Cerebellar cortex (tissue), 1 donor: ENCODE data around the gene GRIK3.
"Not testable (repeated sequence)": the region's sequence is repeated elsewhere in the genome, so short reads cannot be mapped to it uniquely, and the experiment has no call there.

Experiments
- DNase-seq: peaks from one replicate; pipeline ENCODE4 v3.0.0-alpha.2; 2015; ENCODE audit warnings: low spot score

Gene GRIK3

DNA sequence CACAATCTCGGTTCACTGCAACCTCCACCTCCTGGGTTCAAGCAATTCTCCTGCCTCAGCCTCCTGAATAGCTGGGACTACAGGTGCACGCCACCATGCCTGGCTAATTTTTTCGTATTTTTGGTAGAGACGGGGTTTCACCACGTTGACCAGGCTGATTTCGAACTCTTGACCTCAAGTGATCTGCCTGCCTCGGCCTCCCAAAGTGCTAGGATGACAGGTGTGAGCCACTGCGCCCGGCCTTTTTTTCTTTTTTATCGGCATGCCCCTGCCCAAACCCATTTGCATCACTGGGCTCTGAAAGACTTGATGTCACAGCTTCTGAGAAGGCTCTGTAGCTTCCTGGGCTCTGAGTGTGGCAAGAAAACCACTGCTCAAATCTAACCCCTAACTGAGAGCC is 125.0 kb downstream of the GRIK3 start:
- DNase-seq: not testable (repeated sequence)

DNA sequence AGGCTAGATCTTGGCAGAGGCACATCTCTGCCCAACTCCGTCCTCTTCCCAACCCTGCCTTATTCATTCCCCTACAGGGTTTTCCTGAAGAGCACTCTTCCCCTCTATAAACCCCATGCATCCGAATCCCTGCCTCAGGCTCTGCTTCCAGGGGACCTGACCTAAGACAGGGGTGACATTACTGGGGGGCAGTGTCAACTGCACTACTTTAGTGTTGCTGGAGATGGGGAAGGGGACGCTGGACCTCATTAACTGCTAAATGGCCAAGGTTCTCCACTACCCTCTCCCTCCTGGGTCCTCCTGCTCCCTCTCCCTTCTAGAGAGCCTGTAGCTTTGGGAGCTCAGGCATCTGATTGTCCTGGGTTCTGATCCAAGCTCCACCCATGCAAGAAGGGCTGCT is 126.2 kb downstream of the GRIK3 start:
- DNase-seq: no peak

DNA sequence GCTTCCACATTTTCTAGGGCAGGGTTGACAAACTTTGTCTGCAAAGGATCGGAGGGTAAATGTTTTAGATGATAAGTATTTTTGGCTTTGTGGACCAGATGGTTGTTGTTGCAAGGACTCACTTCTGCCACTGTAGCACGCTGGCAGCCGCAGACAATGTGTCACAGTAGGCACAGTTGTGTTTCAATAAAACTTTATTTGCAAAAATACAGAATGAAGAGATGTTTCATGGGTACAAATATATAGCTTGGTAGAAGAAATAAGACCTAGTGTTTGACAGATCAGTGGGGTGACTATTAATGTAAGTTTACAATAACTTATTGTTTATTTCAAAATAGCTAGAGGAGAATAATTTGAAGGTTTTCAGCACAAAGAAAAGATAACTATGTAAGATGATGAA is 127.8 kb downstream of the GRIK3 start:
- no peak for DNase-seq

DNA sequence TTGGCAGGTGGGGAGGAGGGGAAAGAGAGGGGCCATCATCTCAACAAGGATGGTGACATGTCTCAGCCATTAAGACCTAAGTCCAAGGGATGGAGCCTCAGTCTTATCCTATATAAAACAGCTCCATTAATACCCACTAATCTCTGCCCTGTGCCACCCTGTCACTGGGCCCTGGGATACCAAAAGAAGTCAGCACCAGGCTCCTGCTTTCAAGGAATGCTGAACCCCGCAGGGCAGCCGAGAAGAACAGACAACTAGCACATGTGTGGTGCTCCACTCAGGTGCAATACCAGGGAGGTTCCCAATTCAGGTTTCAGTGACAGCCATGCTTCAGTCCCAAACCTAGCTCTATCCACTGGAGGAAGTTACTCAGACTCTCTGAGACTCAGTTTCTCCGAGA is 128.4 kb downstream of the GRIK3 start:
- DNase-seq: no peak

DNA sequence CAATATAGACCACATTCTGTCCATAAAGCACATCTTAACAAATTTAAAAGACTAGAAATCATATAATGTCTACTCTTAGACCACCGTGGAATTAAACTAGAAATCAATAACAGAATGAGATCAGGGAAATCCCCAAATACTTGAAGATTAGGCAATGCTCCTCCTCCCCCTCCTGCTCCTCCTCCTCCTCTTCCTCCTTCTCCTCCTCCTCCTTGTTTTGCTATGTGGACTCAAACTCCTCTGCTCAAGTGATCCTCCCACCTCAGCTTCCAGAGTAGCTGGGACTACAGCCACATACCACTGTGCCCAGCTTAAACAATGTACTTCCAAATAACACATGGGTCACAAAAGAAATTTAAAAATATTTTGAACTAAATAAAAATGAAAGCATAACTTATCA is 134.2 kb downstream of the GRIK3 start:
- no peak for DNase-seq

DNA sequence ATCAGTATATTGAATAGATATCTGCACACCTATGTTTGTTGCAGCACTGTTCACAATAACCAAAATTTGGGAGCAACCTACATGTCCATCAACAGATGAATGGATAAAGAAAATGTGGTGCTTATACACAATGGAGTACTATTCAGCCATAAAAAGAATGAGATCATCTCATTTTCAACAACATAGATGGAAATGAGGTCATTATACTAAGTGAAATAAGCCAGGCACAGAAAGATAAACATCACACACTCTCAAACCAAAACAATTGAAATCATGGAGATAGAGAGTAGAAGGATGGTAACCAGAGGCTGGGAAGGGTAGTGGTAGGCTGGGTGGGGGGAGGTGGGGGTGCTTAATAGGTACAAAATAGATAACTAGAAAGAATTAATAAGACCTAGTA is 136.5 kb downstream of the GRIK3 start:
- not testable (repeated sequence) for DNase-seq

DNA sequence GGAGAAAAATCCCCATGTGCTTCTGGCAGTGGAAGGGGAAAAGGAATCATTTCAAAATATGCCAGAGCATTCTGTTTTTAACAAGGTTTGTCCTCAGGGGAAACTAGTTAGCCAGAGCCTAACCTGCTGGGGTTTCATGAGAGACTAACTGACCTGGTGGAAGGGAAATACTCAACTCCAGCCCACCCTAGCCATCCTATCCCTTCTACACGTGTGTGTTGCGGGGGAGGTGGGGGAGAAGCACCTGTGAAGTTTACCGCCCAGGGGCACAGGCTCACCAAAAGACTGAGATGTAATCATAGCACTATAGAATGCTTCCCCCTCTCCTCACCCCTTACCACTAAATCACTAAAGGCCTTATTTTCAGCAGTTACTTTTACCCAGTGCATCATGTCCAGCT is 139.5 kb downstream of the GRIK3 start:
- DNase-seq: no peak

DNA sequence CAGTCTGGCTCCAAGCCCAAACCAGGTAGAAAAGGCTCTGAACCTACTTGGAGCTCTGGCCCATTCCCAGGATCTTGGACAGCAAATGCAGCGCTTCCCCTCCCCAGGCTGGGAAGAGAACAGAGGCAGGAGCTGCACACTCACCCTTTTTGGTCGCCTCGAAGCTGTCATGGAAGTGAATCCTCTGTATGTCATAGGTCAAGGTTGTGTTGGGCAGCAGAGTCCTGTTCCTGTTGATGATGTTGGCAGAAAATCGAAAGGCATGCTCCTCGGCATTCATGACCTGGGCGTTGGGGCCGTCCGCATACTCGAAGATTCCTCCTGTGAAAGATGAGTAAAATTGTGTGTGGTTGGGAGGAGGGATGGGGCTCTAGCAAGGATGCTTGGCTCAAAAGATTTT is 143.5 kb downstream of the GRIK3 start:
- no peak for DNase-seq

DNA sequence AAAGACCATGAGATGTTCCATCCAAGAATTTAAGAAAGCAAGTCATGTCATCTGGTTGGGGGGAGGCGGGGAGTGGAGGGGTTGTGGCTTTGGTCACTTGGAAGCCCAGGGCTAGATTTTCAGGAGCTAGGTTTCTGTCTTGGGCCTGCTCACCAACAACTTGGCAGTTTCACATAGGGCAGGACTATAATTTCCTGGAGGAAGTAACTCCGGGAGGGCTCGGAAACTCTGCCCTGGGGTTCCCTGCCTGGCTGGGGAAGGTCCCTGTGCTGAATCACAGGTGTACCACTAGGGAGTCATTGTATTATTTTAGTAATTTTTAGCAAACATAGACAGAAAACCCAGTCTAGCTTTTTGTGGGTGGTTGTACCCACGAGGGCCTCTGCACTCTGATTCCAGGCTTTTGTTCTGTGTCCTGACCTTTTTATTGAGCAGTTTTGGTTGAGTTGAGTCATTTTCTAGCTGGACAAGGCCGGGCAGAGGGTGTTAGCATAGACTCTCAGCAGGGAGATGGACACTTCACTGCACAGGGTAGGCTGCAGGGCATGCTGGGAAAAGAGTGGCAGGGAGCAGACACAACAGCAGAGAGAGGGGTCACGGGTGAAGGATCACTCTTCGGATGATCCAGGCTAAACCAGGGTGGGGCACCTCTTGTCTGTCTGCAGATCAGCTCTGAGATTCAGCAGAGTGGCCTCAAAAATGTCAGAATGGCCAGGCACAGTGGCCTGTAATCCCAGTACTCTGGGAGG is 144.7 kb downstream of the GRIK3 start:
- no peak for DNase-seq

DNA sequence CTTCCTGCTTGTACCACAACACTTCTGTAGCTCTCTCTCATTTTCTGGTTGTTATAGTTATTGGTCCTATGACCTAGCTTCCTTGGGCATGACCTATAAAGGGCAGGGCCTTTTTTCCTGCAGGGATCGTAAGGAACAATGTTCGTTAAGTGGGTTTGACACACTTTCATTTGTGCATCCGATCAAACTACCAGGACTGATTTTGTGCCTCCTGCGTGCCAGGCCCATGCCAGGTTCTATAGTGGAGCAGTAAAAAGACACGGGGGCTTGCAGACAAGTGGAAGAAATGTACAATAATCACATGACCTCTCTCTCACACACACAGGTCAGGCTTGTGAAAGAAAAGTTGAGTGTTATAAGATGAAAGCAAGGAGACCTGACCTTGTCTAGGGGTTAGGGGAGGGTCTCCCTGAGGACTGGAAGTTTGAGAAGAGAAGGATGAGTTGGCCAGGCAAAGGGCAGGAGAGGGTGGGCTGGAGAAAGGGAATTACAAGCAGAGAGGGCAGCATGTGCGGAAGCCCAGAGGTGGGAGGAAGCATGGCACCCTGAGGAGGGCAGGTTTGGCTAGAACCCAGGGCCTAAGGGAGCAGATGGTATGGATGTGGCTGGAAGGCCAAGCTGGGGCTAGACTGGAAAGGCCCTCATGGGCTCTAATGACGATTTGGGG is 145.4 kb downstream of the GRIK3 start:
- DNase-seq: no peak

DNA sequence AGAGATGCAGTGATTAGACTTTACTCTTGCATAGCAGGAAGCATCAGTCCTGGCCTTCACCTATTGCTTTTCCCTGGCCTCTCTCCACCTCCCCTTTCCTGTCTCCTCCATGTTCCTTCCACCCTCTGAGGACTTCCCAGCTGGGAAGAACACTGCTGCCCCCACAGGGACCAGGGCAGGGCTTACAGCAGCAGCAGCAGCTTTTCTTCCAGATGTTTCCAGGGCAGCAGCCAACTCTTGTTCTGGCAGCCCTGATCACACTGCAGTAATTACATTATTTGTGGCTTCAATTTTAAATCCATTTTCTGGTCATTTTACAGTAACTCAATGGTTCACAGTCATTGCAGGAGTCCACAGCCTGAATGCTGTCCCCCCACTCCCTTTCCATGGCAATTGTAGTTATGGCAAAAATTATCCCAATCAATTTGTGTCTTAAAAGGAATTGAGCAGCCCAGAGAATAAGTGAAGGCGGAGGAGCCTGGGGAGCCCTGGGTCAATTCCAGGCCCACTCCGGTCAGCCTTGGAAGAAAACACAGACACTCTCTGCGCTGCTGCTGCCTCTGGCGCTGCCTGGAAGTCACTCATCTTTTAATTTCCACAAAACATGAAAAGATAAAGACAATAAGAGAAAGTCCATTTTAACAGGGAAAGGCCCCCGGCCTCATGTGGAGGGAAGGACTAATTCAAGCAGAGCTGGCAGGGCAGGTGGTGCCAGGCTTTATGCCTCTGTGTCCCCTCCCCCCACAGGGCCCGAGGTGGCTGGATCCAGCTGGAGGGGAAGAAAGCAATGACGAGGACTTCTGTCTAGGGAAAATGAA is 148.6 kb downstream of the GRIK3 start:
- DNase-seq: no peak

DNA sequence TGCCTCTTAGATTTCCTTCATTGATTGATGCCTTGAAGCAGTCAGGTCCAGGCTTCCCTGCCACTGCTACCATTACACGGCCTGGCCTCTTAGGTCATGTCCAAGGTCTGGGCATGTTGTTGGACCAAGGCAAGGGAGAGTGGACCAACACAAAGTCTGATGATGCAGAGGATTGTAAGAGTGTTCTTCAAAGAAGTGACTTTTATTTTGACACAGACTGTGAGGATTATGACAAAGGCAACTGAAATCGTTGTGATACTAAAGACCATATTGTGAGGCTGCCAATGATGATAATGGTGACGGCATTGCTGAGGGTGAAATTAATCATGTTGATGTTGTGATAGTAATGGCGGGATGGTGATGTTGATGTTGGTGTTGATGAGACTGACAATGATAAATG is 149.5 kb downstream of the GRIK3 start:
- no peak for DNase-seq

DNA sequence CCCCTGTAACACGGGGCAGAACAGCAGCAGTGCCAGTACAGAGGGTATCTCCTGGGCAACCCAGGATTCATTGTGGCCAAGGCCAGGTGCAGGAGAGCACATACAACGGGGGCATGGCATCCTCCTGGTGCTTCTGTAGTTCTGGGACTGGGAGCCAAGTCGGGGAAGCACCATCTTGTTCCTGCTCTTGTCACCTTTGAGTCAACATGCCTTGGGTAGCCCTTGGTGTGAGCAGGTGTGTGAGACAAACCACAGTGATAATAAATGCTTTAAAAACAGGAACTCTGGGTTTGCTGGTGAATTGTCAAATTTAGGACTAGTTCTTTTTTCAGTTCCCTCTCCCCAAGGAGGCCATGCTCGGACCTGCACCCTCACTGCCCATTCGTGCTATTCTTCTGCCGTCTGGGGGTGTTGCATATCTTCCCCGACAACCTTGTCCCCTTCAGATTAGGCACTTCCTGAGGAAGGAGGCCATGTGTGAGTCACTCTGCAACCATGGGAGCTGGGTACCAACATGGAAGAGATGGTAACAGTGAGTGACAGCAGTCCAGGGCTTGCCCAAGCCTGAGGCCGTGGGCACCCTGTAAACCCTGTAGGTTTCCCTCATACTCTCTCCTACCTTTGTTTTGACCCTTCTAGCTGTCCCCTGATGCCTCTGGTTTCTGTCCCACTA is 150.2 kb downstream of the GRIK3 start:
- DNase-seq: no peak

DNA sequence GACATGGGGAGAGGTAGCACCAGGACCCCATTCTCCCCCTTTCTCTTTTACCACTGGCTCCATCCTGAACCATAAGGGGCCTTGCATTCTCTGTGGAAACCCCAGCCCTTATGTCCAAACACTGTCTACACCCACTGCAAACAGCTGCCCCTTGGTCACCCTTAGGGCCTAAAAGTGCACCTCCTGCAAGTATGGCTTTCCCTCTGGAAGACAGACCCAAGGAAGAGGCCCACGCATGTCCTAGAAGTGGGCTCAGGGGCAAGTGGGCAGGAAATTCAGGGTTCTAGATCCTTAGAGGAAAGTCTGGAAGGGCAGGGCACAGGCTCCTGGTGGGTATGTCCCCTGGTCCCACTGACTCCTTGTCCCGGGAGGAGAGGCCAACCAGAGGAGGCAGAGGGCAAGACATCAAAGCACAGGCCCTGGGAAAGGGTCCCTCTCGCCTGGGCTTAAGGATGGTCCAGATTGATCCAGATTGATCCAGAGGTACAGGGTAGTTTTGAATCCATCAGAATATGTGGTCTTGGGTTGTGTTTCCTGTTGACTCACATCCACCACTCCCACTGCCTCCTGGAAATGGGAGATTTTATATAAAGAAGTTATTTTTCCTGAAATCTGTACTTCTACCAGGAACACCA is 150.9 kb downstream of the GRIK3 start:
- DNase-seq: no peak

DNA sequence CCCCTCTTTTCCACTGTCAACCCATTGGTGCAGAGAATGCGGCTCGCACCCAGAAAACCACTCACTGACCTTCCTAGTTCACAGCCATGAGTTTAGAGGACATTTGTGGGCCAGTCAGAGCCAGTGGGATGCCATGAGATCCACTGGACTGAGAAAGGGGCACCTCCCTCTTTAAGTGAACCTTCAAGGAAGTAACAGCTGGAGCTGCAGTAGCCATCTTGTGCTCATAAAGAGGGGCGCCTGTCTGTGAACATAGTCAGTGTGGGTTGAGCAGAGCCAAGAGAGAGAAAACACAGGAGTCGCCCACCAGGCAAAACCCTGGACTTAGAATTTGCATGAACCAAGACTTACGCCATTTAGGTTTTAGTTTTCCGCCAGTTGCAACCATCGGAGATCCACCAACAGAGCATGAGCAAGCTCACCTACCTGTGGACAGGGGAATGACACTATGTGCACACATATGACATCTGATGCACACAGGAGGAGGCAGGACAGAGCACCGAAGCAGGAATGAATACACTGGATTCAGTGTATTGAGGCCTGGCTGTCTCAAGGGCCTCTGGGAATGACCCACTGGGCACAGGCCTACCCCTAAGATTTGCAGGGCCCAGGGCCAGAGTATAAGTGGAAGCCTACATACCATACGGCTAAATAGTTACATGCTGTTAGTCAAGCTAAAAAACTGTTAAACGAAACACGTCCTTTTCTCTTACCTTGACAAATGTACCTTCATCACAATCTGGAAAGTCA is 151.6 kb downstream of the GRIK3 start:
- DNase-seq: no peak

DNA sequence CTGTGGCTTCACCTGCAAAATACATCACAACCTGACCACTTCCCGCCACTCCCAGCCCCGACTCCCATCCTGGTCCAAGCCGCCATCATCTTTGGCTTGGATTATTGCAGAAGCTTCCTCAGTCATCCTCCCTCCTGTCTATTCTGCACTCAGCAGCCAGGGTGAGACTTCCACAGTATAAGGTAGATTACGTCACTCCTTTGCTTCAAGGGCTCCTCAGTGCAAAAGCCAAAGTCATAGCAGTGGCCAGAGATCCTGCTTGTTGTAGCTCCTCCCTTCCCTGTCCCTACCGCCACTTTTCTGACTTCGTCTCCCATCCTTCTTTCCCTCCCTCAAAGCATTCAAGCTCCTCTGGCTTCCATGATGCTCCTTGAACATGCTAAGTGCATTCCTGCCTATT is 152.8 kb downstream of the GRIK3 start:
- no peak for DNase-seq

DNA sequence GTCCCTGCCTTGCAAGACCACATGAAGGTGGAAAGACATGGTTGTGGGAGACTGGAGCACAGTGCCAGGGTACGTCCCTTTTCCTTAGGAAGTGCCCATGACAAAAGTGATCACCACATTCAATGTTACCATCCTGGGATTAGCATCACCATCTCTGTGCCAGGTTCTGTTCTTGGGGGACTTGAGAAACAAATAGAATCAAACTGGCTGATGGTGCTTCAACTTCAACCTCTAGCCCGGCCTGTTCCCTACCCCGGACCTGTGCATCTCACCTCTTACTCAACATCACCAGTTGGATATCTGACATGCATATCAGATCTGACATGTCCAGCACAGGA is 153.3 kb downstream of the GRIK3 start:
- DNase-seq: no peak

DNA sequence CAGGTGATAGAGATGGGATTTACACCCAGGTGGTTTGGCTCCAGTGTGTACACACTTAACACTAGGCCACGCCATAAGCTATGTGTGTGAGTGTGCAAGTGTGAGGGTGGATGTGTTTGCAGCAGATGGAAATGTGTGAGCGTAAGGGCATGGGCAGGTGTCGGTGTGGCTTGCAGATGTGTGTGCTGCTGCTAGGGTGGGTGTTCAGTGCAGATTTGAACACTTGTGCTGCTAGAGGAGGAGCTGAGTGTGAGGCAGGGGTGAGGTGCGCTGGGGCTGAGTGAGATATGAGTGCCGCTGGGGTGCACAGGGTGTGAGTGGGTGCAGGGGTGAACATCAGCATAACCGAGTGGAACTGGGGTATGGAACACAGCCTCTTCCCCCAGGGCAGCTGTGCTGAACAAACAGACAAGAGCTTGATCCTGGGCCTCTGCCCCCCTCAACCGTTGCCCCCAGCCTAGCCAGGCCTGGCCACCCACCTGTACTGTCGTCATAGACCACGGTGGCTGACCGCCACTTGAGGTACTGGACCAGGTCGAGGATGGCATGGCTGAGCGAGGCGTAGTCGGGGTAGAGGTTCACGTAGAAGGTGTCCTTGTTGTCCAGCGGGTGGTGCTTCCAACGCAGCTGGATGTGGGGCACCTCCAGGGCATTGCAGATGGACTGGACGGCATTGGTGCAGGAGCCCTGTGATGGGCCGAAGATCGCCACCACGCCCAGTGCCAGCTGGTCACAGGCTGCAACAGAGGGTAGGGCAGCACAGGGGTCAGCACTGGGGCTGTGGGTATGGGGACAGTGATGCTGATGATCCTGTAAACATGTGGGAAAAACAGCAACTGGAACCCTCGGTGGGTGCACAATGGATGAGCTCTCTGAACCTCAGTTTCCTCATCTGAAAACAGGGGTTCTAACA is 153.9 kb downstream of the GRIK3 start:
- DNase-seq: no peak

DNA sequence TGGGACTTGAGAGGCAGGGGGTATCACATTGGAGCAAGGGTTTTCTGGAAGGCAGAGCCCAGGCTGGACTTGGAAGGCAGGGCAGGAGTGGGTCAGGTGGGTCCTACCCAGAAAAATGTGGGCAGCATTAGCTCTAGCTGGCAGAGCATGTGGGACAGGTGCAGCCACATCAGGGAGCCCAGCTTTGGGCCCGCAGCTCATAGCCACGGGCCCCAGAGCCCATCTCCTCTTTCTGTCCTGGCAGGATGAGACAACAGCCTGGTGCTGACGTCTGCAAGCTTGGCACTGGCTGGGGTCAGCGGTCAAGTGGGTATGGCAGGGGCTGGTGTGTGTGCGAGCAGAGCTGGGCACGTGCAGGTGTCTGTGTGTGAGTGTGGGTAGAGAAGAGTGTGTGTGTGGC is 154.7 kb downstream of the GRIK3 start:
- DNase-seq: peak; percentile 36

DNA sequence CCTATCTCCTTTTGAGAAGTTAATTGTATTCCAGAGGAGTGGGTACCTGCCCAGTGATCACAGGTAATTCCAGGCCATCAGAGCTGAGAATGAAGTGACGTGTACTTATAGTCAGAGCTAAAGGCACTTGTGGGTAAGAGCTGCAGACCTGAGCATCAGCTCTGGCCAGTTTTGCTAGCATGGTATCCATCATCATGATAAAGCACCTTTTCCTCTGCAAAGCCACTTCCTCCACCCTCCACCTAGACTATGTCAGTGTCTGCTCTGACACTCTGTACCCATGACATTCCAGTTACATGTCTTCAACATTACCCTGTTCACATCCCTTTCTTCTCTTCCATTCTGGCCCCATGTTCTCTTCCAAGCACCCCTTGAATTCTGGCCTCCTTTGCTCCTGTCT is 157.3 kb downstream of the GRIK3 start:
- no peak for DNase-seq
